Measurements from ENCODE around the gene CFAP45.

Gene CFAP45

DNA sequence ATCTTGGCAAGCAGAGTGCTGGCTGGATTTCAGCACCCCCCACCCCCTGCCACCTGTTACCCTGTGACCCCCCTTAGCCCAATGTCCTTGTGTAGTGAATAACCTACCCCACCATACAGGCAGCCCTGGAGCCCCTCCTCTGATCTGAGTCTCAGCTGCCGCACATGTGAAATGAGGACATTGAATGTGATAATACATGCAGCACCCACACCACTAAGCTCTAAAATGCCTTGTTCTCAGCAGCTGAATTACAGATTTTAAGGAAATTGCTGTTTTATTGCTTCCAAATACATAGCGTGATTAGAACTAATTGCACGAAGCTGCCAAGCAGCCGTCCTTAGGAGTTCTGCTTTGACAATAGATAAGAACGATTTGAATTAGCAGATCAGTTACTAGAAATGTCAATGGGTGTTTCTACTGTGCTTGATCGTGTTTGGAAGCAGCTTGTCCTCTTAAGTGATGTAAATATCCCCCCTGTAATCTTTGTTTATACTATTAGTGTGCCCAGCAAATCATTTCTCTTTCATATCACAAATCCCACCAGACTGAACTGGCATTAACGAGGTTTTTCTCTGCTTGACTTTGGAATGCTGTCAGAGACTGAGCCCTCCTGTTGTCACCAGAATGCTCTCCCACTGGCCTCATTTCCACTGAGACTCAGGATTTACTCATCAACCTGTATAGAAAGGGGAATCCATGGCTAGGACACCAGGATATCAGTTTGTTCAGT, 68.4 kb downstream of the CFAP45 start:
- in situ Hi-C loops (cut with HindIII; ENCODE audit: low sequenced_read_pairs): no loop called here

DNA sequence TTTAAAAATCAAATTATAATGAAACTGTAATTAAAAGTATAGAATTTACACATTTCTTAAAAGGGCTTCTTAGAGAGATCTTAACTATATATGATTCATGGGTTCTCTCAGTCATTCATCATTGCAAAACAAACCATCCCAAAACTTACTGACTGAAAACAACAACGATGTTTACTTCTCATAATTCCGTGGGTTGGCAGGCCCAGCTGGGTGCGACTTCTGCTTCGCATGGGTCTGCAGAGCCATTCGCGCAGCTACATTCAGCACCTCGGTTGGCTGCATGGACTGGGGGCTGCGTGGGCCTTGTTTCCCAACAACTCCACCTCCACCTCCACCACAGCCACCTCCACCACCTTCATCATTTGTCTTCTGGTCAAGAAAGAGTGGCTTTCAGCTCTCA, 69.2 kb downstream of the CFAP45 start:
- in situ Hi-C loops (cut with HindIII; ENCODE audit: low sequenced_read_pairs): no loop called here

DNA sequence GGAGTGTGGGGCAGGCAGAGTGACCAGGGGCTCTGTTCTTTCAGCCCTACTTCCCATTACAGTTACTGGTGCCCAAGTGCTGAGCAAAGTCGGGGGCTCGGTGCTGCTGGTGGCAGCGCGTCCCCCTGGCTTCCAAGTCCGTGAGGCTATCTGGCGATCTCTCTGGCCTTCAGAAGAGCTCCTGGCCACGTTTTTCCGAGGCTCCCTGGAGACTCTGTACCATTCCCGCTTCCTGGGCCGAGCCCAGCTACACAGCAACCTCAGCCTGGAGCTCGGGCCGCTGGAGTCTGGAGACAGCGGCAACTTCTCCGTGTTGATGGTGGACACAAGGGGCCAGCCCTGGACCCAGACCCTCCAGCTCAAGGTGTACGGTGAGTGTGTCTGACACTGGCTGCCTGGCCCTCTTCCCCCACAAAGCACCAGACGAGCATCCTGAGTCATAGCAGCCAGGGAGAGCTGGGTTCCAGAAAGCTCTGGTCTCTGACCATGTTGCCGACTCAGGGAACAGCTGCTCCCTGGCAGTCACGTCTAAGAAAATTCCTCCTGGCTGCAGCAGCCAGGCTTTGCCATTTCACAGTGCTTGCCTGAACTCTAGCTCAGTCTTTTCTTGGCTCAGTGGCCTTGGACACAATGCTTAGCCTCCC, 70.0 kb downstream of the CFAP45 start:
- in situ Hi-C loops (cut with HindIII; ENCODE audit: low sequenced_read_pairs): no loop called here

DNA sequence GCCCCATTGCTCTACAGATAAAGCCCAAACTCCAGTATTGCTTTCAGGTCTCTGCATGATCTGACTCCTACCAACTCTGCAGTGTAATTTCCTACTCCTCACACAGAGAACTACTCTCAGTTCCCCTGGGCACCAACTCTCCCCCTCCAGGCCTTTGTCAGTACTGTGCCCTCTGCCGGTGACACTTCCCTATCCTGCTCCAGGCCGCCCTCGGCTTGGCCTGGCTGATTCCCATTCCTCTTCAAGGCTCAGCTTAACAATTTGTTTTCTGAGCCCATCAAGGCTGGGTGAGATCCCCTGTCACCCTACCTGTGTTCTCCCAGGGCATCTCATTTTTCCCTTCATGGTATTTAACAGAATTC, 70.7 kb downstream of the CFAP45 start:
- in situ Hi-C loops (cut with HindIII; ENCODE audit: low sequenced_read_pairs): no loop called here

DNA sequence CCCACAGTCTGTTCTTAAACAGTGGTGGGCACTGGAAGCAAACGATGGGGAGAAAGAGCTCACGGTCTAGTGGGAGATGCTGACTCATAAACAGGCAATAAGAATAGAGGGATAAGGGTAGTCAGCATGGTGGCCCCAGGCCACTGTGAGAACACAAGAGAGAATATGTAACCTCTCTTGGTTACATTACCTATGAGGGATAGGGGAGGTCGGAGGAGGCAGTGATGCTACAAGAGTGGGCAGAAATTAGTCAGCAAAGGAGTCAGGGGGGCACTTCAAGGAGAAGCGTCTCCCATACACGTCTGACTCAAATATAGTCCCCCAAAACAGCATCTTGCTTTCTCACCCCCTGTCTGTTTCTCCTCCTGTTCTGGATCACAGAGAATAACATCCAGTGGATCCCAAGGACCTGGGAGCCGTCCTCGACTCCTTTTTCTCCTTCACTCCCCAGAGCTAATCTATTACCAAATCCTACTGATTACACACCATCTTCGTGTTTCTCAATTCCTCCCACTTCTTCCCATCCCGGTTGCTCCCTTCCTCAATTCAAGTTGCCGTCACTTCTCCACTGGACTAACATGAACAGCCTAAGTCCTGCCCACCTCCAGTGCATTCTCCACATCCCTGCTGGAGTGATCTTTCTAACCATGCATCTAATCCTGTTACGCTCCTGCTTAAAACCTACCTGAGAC, 71.2 kb downstream of the CFAP45 start:
- in situ Hi-C loops (cut with HindIII; ENCODE audit: low sequenced_read_pairs): no loop called here

DNA sequence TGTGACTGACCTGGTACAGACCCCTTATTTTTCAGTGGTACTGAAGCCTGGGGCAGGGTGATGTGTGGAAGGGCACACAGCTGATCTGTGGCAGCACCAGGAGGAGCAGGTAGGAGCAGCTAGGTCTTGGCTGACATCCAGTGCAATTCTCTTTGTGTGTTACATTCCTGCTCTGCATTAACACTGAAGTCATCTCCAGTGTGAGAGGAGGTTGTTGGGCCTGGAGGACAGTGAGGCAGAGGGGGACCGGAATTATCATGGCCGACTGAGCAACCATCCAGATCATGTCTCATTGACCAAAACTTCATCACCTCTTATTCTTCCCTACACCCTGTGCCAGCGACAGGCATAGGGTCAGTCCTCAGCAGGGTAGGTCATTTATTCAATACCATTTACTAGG, 71.8 kb downstream of the CFAP45 start:
- in situ Hi-C loops (cut with HindIII; ENCODE audit: low sequenced_read_pairs): no loop called here

DNA sequence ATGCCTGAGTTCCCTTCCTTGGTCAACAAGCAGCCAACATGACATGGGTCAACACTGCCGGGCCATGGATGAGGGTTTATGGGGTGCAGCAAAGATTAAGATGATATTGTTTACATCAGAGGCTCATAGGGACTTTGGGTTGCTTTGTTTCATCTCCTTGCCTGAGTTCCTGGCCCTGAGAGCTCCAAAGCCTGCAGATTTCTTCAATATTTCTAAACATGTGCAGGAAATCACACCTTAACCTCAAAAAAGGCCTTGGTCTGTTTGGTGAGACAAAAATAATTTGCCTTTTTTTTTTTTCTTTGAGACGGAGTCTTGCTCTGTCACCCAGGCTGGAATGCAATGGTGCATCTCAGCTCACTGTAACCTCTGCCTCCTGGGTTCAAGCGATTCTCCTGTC, 72.4 kb downstream of the CFAP45 start:
- in situ Hi-C loops (cut with HindIII; ENCODE audit: low sequenced_read_pairs): no loop called here

DNA sequence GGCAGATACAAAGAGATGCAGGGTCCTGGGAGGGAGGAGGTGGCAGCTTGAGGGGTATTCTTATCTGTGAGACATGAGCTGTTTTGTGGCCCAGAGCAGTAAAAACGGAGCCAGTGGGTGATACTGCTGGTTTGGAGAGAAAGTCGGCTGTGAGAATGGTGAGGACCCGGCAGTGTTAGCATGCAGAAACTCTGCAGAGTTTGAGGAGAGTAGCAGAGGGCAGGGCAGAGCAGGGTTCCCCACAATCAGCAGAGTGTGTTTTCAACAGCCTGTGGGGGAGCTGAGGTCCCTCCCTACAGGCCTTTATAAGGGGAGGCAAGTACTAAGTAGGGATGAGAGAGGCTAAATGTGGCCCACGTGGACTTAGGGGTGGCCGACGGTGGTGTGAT, 72.9 kb downstream of the CFAP45 start:
- in situ Hi-C loops (cut with HindIII; ENCODE audit: low sequenced_read_pairs): no loop called here

DNA sequence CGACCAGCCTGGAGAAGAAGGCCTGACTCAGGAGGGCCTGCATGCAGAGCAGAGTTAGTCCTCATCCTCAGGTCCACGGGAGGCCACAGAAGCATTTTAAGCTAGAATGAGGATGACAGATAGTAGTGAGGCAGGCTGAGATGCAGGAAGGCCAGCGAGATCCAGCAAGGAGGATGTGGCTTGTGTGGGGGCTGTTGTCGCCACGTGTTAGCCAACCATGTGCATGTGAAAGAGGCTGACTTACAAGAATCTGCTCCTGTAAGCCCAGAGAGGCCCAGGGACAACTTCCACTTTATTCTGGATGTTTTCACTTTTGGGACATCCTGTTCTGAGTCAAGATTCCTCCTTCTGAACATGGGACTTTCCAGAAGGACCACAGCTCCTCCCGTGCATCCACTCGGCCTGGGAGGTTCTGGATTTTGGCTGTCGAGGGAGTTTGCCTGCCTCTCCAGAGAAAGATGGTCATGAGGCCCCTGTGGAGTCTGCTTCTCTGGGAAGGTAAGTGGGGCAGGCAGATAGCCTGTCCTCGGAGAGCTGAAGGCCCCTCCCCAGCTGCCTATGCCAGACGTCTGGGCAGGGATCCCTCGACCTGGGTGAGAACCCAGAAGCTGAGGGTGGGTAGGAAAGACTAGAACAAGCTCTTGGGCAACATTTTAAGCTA, 73.4 kb downstream of the CFAP45 start, which contains the start of gene SLAMF8:
SLAMF8 (plus strand) TSS at position 433 of the 661 bp plus-strand sequence; CDS start at position 459, 26 bp downstream.
- in situ Hi-C loops (cut with HindIII; ENCODE audit: low sequenced_read_pairs): no loop called here

DNA sequence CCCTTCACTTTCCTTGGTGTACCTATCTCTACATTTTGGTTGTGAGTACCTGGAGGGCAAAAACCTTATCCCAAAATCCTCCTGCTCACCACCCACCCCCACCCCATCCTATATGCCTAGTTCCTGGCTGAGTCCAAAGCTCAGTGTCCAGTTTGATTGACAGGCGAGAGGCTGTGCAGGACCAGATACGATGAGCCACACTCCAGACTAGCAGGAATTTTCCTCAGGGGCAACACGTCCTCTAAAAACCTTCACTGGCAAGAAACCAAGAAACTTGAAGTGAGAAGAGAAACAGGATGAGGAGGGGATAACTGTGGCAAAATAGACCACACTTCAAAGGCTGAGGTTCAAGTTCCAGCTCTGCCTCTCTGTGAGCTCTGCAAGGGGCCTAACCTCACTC, 74.4 kb downstream of the CFAP45 start:
- in situ Hi-C loops (cut with HindIII; ENCODE audit: low sequenced_read_pairs): no loop called here

DNA sequence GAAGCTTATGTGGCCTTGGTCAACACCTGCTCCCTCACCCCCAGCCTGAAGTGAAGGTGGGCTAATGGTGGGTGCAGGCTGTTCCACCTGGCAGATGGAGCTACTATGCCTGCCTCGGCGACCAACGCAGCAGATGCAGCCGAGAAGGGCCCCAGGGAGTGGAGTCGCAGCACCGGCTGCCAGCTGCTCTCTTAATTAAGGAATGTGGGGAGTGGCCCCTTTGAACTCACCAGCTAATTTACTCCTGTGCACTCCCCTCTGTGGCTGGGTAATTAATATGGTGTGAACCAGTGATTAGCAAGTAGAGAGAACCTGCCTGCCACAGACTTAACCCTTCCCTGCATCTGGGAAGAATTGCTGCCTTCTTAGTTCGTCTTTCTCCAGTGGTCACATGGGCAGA, 76.6 kb downstream of the CFAP45 start:
- in situ Hi-C loops (cut with HindIII; ENCODE audit: low sequenced_read_pairs): no loop called here
